GM12864 (cell line): ENCODE measurements around the gene EGFR.

Source experiments
- DNase-seq: peaks from one replicate; pipeline ENCODE4 v3.0.0-alpha.2; 2011; ENCODE audit warnings: low read depth
- H3K4me3 ChIP-seq: 2 replicates; pipeline ENCODE4 v1.5.1; 2011; ENCODE audit warnings: mild to moderate bottlenecking, low read depth, low read length, control low read depth
- CTCF ChIP-seq: IDR thresholded peaks from 2 replicates; pipeline ENCODE4 v1.5.1; 2011; ENCODE audit warnings: low read depth, mild to moderate bottlenecking, moderate library complexity, low read length, control low read depth, inconsistent platforms; ENCODE audit errors: missing control alignments

EGFR gene

GRCh38 chr7:55190511-55191160, 171.8 kb downstream of the EGFR start:
- no peak for TF ChIP-seq CTCF
- DNase-seq = no peak
- H3K4me3 ChIP-seq = no peak overlapping the region

- DNase-seq = no peak
Observed at GRCh38 chr7:55191161-55191925, 172.5 kb downstream of the EGFR start.

GRCh38 chr7:55191926-55192692, 173.3 kb downstream of the EGFR start:
- DNase-seq = no peak
- no peak overlapping the region for H3K4me3 ChIP-seq
- TF ChIP-seq CTCF = no peak

More at GRCh38 chr7:55191161-55191925, 172.5 kb downstream of the EGFR start:
- TF ChIP-seq CTCF = no peak
- H3K4me3 ChIP-seq = no peak overlapping the region

GRCh38 chr7:55192723-55193122, 173.9 kb downstream of the EGFR start:
- TF ChIP-seq CTCF = no peak
- no peak overlapping the region for H3K4me3 ChIP-seq
- no peak for DNase-seq

GRCh38 chr7:55193245-55193644, 174.4 kb downstream of the EGFR start:
- TF ChIP-seq CTCF = no peak
- no peak for DNase-seq
- H3K4me3 ChIP-seq = no peak overlapping the region

GRCh38 chr7:55194522-55194921, 175.7 kb downstream of the EGFR start:
- TF ChIP-seq CTCF = no peak
- DNase-seq = no peak
- no peak overlapping the region for H3K4me3 ChIP-seq
